Umbilical cord (tissue), 2 donors: ENCODE results near the gene AK4. TPM values are rescaled to one million over a fixed set of nuclear protein-coding genes. Genes with fewer than 3 reads are reported as not detected.
"Not testable (repeated sequence)": the region's sequence is repeated elsewhere in the genome, so short reads cannot be mapped to it uniquely, and the experiment has no call there.

ENCODE experiments used
- DNase-seq: peaks from one replicate; pipeline ENCODE4 v3.0.0-alpha.2; 2015; ENCODE audit warnings: low spot score
- total RNA-seq: library from RNA; depleted of rRNA; stranded (reverse); fragments of >200 nt; gene quantifications from one replicate; pipeline ENCODE4 v1.2.3, GENCODE V29; 2014; ENCODE audit warnings: low replicate concordance; ENCODE audit not compliant: insufficient read depth

Gene AK4
- total RNA-seq: 30.3 TPM

DNA sequence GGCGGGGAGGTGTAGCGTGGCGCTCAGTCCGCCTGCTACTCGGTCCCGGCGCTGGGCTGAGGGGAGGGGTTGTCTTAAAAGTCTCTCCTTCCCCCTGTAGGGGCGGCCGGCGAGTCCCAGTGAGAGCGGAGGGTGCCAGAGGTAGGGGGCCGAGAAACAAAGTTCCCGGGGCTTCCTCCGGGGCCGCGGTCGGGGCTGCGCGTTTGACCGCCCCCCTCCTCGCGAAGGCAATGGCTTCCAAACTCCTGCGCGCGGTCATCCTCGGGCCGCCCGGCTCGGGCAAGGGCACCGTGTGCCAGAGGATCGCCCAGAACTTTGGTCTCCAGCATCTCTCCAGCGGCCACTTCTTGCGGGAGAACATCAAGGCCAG, at the start of gene AK4:
Gene AK4, plus strand, starts transcription at position 26 of the 370 bp plus-strand sequence. Its CDS starts 205 bp downstream, at position 231.
- not testable (repeated sequence) for DNase-seq

DNA sequence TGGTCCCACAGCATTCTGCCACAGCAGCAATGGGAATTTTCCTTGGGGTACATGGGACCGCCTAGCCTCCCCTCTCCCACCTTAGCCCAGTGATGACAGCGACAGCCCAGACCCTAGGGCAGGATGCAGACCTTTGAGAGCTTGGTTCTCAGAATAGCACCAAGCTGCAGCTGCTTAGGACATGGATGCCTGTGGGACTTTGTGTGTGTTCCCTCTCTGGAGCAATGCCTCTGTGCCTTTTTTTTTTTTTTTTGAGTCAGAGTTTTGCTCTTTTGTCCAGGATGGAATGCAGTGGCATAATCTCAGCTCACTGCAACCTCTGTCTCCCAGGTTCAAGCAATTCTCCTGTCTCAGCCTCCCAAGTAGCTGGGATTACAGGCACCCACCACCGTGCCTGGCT, 44.2 kb upstream of the AK4 start:
- DNase-seq: no peak

- no peak for DNase-seq
Measured at GRCh38 chr1:65104854-65105534, 43.0 kb upstream of the AK4 start.

DNA sequence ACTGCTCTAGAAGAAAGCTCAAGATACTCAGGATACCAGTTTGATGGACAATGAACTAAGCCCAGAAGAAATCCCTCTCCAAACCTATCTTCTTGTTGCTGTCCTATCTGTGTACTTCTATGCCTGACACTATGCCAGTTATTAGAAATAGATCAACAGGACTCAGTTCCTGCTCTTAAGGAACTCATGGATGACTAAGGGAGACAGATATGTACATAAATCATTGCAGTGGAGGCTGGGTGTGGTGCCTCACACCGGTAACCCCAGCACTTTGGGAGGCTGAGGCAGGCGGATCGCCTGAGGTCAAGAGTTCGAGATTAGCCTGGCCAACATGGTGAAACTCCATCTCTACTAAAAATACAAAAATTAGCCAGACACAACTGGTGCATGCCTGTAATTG, 42.4 kb upstream of the AK4 start:
- DNase-seq: no peak

DNA sequence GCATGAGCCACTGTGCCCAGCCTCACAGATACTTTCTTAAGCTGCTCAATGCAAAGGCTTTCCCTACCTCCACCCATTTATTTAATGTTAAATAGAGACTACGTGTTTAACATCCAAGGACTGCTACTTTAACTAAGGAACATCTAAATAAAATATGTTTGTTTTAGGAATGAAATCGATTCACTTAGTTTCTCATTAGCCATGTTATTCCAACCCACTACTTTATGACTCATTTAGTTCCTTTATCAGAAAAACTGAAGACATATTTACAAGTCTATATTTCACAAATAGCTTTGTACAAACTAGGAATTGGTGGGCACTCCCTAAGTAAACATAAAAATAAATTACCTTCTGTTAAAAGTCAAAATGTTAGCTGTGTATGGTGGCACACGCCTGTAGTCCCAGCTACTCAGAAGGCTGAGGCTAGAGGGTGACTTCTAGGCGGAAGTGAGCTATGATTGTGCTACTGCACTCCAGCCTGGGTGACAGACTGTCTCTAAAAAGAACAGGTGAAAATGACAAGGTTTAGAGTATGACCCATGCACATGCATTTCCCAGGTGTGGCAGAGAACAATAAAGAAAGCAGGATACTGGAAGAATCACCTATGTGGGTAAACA, 39.9 kb upstream of the AK4 start:
- DNase-seq: no peak

DNA sequence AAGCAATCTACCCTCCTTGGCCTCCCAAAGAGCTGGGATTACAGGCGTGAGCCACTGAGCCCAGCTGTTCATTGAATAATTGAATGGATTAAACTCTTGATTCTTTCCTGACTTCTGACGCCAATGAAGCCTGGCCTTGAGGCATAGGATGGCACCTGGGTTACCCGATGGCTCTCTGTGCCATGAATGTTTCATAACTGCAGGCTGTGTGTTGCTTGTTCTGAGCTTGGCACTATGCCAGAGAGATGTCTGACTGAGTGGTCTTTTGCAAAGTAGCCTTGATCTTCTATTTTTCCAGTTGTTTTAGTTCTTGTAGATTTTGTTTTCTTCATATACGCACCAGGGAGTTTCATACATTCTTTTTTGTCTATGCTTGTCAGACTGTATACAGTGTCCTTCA, 38.5 kb upstream of the AK4 start:
- DNase-seq: no peak

DNA sequence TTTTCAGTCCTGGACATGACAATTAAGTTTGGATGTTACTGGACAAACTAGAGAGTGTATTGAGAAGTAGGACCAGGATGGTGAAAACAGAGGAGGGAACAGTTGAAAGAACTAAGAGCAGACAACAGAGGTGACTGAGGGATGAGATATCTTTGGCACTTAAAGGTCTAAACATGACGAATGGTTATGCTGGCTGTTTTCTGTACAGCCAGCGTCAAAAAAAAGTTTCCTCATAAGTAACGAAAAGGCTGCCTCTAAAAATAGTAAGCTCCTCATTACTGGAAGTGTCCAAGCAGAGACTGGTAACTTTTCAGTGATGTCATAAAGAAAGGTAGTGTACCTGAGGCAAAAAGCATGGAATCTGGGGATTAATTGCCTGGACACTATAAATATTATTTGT, 35.2 kb upstream of the AK4 start:
- DNase-seq: no peak

GRCh38 chr1:65113298-65113697, 34.7 kb upstream of the AK4 start:
- DNase-seq: no peak

GRCh38 chr1:65114322-65114721, 33.7 kb upstream of the AK4 start:
- peak; percentile 52 for DNase-seq

GRCh38 chr1:65119951-65120350, 28.1 kb upstream of the AK4 start:
- no peak for DNase-seq

- not testable (repeated sequence) for DNase-seq
Measured at GRCh38 chr1:65129104-65129503, 18.9 kb upstream of the AK4 start.

GRCh38 chr1:65138524-65138923, 9.5 kb upstream of the AK4 start:
- no peak for DNase-seq

GRCh38 chr1:65139793-65140192, 8.2 kb upstream of the AK4 start:
- not testable (repeated sequence) for DNase-seq

- DNase-seq: peak; percentile 39
Measured at GRCh38 chr1:65141394-65141793, 6.6 kb upstream of the AK4 start.

DNA sequence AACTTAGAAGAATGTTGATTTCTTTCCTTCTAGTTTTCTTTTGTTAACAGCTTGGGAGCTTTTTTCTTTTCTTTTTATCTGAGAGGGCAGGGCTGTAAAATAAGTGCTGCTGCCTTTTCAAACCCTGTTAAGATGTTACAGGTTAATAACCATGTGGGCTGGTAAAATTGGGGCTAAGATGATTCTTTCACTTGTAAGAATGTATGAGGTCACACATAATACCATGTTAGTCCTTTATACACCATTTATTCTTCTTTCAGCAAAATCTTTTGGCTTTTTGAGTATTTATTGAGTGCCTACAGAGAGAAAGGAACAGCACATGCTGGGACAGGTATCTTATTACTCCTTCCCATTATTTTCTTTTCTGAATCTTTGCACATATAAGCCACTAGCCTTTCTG, 6.1 kb upstream of the AK4 start:
- DNase-seq: no peak

DNA sequence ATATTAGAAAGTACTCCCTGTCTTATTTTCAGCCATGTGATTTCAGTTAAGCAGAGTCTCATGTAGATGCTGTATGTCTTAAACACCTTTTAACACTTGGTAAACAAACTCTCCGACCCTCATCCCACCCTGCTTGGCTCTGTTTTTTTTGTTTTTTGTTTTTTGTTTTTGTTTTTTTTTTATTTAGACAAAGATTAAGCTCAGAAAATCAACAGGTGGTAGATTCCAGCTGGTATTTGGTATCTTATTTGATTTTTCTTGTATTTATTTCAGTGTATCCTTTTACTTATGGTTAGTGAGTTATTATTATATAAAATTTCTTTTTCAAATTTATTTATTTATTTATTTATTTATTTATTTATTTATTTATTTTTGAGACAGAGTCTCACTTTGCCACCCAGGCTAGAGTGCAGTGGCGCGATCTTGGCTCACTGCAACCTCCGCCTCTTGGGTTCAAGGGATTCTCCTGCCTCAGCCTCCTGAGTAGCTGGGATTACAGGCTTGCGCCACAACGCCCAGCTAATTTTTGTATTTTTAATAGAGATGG, 4.8 kb upstream of the AK4 start:
- not testable (repeated sequence) for DNase-seq

GRCh38 chr1:65146908-65147423, 1.0 kb upstream of the AK4 start:
- DNase-seq: no peak

GRCh38 chr1:65147424-65148177, 402 bp upstream of the AK4 start:
- peak; percentile 43 for DNase-seq

GRCh38 chr1:65148548-65149350, 746 bp downstream of the AK4 start:
- peak; percentile 57 for DNase-seq

DNA sequence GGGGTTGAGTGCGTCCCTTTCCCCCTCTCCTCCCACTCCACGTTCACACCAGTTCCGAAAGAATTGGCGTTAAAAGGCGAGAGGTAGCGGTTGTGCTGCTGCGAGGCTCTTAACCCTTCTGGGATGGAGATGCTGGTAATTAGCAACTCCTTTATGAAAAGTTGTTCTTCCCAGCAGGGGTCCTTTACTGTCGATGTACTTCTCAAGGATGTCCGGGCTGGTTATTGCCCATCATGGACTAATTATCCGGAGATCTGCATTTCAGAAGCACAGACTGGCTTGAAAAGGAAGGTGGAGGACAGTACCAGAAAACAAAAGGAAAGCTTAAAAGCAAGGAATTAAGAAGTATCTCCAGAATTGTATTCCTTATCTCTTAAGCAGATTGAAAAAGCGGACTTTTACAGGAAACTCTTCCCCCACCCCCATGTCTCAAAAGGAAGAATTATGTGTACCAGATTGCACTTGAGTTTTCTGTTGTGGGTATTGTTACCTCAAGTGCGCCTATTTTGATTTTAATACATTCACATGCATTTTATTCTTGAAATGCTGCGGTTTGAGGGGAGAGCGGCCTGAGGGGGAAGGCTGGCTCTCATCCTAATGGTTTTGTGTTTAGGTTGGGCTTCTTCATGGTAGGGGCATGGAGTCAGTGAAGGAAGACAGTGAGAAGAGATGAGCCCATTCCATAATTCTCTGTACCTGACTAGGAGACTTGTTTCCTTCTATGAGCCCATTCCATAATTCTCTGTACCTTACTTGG, 1.5 kb downstream of the AK4 start:
- no peak for DNase-seq

- DNase-seq: no peak
Measured at GRCh38 chr1:65150108-65150463, 2.1 kb downstream of the AK4 start.
